Esophagus muscularis mucosa (tissue), 3 donors: Measurements from ENCODE around the gene TNF.

Experiments
- CTCF ChIP-seq, 3 experiments: fragments of 200-600 bp in 2 of 3; fragments of 450-650 bp in 1 of 3; sonication (generic) in 2 of 3; IDR thresholded peaks; one replicate each; pipeline ENCODE4 v1.5.1; 2017 to 2019; ENCODE audit warnings: antibody characterized with exemption in 3 of 3, mild to moderate bottlenecking in 2 of 3, moderate library complexity in 1 of 3
- POLR2A ChIP-seq: fragments of 450-650 bp; IDR thresholded peaks from one replicate; pipeline ENCODE4 v1.6.1; 2017; ENCODE audit warnings: antibody characterized with exemption, moderate library complexity, mild to moderate bottlenecking, low read depth

DNA sequence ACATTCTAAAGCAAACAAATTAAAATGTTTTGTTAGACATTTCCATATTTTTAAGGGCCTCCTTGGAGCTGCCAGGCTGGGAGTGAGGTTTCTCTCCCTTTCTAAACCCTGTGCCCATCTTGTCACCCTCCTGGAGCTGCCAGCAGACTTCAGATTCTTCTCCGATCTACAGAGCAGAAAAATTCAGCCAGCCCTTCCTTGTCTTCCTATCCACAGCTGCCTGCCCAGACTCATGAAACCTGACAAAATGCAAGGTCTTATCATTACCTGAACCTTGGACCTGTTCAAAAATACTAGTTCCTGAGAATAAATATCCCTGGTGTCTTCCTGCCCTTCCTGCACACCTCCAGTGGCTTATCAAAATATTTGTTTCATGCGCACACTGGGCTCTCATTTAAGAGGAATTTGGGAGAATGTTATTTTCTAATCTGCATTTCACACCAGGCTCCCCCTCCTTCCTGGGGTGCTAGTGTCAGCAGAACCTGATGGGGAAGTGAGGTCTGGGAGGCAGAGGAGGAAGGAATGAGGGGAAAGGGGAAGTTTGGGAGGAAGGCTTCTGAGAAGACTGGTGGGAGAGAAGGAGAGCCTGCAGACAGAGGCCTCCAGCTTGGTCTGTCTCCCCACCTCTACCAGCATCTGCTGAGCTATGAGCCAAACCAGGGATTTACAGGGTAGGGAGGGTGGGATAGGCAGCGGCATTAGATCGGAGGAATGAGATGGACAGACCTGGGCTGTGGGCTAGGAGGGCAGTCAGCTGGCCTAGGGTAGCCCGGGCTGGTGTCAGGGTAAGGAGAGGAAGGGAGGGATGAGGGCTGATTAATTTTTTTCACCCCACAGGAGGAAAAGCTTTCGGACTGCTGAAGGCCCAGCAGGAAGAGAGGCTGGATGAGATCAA, 39.6 kb downstream of the TNF start, which contains the start of gene AIF1:
- TF ChIP-seq POLR2A (no peak), CTCF (IDR thresholded peaks at IDR 0.05) (no peak)
